CD4-positive, alpha-beta T cell treated with Interleukin-6 for 4 hours (primary cell): ENCODE data around the gene ROBO1.
"Not testable (repeated sequence)": the region's sequence is repeated elsewhere in the genome, so short reads cannot be mapped to it uniquely, and the experiment has no call there.

ENCODE experiments used
- DNase-seq: peaks from one replicate; pipeline ENCODE4 v3.0.0-alpha.2; 2020; ENCODE audit warnings: mixed read lengths

ROBO1 gene

DNA sequence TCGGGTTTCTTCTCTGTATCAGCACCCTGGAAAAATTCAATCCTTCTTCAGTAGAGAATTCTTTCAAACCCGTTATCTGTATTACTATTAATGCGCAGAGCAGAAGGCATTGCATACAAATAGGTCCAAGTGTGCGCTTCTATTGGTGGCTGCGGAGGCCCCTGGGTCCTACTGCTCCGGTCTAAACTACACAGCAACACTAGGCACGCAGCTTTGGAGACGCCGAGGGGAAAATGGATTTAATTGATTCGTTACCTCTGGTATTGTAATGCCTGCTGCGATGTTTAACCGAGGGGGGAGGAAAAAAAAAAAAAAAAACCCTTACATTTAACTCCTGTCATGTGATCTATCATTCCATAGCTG lies at the start of gene ROBO1:
ROBO1 (minus strand) TSS at position 94 of the 363 bp plus-strand sequence.
- no peak for DNase-seq

DNA sequence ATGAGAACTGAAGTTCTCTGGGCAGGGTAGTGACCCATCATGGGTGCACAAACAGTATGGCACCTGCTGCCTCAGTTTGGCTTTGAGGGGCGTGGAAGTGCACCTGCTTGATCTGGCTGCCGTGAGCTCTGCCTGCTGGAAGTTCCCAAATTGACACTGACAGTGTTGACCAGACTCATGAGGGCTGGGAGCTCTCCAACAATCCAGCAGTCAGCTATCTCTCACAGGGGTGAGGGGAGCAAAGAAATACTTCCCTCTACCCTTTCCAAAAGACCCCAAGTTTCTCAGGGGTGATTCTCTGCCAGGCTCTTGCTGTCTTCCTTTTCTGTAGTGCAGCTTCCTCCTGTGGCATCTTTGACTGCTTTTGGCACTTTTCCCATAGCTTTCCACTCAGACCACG lies 49.4 kb upstream of the ROBO1 start:
- DNase-seq = no peak

DNA sequence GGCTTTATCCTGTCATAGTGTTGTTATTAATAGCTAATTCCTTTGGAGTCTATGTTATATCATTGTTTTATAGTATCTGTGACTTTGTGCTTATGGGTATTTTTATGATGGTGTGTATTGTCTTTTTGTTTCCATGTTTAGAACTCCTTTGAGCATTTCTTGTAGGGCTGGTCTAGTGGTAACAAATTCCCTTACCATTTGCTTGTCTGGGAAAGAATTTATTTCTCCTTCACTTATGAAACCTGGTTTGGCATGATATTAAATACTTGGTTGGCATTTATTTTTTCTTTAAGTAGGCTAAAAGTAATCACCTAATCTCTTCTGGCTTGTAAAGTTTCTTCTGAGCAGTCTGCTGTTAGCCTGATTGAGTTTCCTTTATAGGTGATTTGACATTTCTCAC lies 47.7 kb upstream of the ROBO1 start:
- no peak for DNase-seq

DNA sequence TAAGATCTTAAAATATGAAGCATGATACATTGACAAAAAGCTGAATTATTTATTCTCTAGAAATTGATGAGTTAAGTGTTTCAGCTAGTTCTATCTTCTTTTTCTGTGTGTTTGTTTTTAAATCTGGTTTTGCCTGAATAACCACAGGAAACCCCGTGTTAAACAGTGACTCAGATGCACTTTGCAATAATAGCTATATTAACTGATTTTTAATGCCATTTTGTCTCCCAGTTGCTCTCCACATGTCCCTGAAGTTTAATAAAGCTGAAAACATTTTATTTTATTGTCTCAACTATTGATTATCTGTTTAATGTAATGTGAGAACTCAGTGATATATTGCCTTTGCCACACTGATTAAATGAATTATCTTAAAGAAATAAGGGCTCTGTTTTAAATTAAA lies 42.8 kb upstream of the ROBO1 start:
- DNase-seq = no peak

DNA sequence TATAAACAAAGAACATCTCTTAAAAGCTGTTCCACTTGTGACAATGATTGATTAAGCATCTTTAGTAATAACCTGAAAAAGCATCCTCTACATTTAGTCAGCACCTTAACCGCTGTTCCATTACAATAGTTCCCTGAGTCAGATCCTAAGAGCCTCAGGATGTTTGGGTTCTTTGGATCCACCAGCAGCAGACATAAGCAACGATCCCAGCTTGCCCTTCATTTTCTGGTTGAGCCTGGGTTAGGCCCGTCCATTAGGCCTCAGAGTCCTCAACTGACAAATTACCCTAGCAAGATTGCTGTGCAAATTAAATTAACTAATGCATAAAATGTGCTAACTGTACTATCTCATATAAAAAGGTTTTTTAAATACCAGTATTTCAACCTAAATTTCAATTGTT lies 42.3 kb upstream of the ROBO1 start:
- DNase-seq = no peak

DNA sequence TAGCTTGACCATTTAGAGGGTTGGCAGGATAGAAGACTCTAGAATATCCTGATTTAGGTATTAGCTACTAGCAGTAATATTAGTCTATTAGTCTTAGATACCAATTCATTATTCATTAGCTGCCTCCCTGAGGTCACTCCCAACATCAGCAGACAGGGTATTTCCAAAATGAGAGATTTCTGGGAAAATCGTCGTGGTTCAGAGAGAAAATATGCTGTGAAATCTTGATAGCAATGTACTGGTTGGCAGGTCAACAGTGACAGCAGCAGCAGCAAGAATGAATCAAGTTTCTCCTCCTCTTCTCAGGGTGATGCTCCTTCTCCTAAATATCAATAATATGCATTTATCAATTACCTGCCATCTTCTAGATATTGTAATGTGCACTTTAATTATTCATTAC lies 41.3 kb upstream of the ROBO1 start:
- no peak for DNase-seq

DNA sequence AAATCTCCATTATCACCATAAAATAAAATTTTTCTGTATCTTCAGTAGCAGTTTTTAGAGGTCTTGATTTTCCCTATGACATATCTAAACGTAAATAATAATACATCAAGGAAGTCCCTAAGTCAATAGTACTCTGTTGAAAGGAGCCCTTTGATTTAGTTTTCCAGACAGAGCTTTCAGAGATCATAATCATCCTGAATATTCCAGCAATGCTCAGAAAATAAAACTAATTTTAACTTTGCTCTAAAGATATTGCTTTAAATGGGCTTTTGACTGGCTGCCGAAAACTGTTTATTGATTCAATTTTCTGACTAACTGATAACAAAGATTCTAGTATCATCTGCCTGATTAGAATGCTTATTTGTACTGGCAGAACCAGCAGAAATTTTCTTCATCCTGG lies 40.7 kb upstream of the ROBO1 start:
- DNase-seq = no peak

DNA sequence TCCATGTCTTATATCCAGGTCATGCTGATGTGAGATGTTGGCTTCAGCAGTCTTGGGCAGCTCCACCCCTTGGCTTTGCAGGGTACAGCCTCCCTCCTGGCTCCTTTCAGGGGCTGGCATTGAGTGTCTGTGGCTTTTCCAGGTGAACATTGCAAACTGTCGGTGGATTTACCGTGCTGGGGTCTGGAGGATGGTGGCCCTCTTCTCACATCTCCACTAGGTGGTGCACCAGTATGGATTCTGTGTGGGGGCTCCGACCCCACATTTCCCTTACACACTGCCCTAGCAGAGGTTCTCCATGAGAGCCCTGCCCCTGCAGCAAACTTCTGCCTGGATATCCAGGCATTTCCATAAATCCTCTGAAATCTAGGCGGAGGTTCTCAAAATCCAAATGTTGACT lies 22.4 kb upstream of the ROBO1 start:
- not testable (repeated sequence) for DNase-seq

DNA sequence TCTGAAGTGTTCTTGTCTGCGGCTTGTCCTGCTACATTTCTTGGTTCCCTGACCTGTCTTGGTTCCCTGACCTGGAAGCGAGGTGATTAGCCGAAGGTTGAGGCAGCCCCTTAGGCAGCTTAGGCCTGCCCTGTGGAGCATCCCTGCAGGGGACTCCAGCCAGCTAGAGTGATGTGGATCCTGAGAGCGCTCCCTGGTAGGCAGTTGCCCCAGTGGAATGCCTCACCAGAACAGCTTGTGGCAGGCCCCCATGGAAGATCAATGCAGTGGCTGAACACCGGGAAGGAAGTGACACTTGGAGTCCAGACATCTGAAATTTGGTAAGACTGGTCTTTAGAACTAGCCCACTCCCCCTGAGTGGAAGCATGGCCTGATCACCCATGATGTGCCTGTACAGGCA lies 5.5 kb upstream of the ROBO1 start:
- no peak for DNase-seq

DNA sequence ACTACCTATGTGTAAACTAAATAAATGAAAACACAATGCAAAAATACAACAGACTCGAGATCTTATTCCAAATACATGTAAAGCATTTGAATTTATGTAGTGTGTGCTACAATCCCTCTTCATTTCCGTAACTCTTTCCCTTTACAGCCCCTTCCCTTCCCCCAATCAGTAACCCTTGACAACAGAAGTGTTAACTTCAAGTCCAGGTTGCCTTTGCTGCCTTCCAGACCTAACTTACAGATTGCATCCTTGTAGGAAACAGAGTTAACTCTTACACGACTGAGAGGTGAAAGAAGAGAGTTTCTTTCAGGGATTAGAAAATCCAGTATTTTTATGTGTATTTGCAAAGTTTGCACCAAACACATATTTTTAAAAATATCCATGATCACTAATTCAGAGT lies 1.4 kb upstream of the ROBO1 start:
- no peak for DNase-seq

DNA sequence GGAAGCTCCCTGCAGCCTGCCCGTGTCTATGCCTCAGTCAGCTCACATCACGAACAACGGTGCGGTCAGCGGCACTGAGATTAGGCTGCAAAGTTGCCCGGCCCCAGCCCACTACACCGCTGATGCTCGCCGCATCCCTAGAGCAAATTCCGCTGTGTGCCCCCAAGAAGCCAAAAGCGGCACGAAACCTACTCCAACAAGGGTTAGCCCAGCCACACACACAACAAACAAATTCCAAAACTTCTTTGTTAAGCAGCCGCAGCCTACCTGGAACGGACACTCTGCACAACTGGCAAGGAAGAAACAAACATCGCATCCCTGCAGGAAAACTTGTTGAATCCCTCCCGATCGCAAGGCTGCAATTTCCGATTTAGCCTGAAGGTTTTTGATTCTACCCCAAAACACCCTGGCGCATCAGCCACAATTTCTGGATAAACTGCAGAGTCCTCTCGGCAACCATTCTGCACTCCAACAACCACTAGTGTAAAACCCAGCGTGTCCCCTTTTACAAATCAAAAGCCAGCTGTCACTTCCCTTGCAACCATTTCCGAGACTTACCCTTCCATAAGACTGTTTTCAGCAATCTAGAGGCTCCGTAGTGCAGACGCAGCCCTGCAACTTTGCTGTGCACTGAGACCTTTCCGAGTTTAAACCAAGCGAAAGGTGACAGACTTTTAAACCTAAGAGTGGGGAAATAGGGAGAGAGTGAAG lies 449 bp downstream of the ROBO1 start:
- no peak for DNase-seq

DNA sequence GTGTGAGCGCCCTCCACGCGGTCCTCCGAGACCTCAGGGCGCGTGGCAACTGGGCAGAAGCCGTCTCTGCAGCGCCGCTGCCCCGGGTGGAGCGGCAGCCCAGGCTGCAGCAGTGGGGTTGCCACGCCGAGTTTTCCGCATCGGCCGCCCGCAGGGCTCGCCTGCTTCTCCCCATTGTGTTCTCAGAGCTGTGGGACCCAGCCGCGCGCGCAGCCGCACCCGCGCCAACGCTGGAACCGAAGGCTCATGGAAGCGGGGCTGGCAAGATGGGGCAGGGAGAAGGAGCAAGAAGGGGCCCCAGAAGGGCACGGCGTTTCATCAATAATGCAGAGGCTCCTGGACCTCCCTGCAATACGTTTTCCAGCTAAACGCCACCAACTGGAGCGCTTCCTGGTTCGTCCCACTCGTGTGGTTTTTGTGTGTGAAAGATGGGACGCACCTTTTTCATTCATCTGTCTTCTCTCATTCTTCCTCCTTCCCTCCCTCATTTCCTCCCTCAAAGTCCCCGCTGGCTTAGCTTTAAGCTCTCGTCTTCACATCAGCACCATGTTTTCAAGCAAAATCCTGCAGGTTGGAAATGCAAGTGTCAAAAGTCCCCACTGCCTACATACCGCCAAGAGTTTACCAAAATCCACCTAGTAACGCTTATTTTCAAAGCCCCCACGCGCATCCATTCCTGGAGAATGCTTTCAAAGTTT lies 1.2 kb downstream of the ROBO1 start:
- no peak for DNase-seq

DNA sequence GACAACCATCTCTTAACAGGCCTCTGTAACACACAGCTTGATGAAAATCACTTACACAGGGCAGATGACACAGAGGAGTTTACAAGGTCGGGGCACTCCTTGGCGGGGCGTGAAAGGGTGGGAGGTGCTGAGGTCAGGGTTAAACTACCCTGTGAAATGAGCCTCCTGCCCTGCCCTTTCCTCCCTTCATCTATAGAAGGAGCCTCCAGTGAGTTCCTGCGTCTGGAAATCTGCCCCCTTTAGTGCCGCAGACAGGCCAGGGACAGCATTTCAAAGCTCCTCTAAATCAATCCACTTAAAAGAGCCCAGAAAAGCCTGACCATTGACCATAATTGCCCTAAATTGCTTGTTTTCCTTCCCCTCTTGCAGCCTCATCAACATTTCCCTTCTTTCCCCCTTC lies 1.9 kb downstream of the ROBO1 start:
- DNase-seq = no peak

DNA sequence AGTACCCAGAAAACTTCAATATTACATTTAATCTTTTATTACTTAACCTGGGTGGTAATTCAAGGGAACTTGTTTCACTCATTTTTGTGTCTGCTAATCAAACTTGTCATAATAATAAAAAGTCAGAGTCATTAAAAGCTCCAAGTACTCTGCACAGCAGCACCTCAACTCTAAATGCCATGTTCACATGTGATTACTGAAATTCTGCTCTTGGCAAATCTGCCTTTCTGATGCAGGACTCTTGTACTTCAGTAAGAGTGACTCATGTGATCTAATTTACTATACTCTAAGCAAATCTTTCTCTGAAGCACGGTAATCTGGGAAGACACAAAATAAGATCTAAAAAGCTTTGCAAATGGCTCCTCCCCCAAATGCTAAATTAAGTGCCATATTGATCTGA lies 6.4 kb downstream of the ROBO1 start:
- DNase-seq = no peak

DNA sequence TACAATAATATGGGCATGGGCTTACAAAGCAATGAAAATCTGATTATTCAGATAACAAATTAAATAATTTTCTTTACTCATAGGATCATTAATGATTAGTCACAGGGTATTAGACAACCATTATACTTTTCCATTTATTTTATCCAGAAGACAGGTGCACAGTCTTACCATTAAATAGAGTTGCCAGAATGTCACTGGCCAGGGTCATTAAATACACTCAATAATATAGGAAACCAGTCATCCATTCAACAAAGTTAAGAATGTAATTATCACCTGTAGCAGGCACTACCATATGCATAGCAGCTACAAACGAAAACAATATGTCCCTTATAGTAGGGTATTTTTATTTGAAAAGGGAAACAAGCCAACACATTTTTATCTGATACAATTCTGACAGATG lies 16.1 kb downstream of the ROBO1 start:
- DNase-seq = no peak

DNA sequence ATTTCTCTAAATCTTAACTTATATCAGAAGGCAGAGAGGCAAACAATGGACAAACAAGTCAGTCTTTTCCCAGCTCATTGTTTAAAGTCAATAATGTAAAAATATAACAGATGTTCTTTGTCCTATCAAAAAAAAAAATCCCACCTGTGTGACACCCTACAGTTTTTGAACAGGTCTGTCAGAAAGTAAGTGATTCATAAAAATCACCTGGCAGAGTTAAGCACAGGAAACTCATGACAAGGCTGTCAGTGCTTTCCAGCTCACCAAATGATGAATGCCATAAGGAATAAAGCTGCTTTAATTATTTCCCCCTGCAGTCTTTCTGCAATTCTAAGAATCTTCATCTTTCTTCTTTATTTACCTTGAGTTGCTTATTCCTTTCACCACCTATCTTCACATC lies 30.3 kb downstream of the ROBO1 start:
- DNase-seq = no peak

DNA sequence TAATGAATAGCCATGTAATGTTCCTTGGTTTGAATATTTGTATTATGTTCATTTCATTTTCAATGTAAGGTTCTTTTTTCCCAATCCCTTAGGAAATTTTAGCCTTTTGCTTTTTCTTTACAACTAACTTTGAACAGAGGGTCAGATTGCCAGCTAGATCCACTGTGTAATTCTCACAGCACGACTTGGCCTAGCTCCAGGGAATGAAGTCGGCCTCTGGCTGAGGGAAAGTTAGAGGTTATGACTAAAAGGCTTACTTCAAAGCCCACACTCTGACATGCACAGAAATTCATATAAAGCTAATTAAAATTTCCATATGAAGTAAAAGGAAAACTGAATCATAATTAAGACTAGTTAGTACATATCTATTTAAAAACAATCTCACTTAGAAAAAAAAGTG lies 38.7 kb downstream of the ROBO1 start:
- DNase-seq = no peak

DNA sequence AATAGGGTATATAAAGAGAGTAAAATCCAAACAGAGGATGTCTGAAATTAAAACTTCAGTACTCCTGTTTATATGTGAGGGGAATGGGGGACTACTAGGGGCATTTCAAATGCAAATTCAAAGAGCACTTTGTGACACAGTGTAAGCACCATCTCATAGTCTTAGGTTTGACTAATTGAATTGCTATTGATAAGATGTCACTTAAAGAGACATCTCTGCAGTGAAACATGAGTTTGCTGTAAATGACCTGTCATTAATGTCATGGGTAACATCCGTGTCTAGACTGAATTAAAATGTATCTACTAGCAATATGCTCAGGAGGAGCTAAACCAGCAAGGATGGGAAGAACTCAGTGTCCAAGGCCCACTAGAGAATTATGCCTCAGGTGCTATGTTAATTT lies 41.0 kb downstream of the ROBO1 start:
- no peak for DNase-seq

DNA sequence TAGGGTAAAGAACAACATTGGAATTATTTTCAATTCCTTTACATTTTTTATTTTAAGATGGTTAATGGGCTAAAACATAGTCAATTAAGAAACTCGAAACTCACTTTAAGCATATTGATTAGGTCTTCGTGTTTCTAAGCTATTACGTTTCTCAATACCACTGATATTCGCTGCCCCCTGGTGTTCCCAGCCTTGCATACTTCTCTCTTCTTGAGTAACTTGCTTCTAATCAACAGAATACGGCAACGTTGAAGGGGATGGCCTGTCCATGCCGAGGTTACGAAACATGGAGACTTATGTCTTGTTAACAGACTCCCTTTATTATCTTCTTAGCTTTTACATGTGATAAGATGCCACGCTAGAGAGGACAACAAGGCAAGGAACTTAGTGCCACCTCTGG lies 43.6 kb downstream of the ROBO1 start:
- no peak for DNase-seq

DNA sequence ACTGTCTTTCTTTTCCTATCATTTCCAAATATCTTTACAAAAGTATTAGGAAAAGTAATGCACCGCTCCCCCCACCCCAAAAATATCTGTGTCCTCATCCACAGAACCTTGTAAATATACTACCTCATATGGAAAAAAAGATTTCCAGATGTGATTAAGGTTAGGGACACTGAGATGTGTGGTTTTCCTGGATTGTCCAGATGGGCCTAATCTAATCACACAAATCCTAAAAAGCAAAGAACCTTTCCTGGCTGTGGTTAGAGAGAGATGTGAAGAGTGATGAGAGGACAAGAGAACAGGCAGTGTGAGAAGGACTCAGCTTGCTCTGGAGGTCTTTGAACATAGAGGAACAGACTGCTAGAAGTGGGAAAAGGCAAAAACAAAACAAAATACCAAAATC lies 77.7 kb downstream of the ROBO1 start:
- no peak for DNase-seq

DNA sequence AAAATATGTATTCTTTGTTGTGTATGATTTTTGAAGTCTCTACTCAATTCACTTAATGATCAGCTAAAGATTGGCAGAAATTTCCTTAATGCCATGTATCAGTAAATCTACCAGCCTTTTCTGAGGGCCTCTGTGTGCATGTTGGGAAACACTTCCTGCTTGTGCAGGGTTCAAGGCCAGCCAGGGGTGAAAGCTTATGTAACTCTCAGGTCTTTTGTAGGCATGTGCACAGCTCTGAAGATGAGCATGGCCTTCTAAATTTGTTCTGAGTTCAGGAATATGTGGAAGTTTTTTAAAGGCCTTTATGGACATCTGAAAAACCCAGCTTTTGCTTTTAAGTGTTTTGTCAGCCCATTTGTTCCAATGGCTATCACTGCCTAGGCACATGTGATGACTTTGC lies 82.7 kb downstream of the ROBO1 start:
- no peak for DNase-seq

DNA sequence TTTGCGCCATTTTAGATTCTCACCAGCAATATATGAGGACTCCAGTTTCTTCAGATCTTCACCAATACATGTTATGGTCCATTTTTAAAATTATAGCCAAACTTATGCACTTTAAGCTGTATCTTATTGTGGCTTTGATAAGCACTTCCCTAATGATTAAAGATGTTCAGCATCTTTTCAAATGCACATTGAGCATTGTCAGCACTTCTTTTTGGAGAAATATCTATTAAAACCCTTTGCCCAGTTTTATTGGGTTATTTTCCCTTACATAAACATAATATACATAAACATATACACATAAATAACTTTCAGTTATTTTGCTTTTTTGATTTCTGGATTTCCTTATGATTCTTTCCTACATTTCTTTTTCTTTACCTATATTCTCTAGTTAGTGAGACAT lies 83.8 kb downstream of the ROBO1 start:
- DNase-seq = no peak

DNA sequence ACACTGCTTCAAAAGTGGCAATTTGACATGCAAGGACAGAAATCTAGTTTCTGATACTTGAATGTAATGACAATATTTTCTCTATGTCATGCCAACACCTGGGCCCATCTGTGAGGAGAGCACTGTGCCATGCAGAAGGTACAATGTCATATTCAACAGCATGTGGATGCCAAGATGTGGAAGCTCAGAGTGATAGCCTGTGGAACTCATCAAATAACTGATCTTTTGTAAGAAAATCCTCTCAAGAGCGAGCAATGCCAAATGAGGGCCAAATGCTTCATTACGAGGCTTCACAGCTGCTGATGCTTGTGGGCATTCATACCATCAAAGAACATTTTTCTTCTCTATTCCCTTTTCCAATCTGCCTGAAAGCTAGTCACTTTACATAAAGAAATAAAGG lies 95.1 kb downstream of the ROBO1 start:
- DNase-seq = no peak

DNA sequence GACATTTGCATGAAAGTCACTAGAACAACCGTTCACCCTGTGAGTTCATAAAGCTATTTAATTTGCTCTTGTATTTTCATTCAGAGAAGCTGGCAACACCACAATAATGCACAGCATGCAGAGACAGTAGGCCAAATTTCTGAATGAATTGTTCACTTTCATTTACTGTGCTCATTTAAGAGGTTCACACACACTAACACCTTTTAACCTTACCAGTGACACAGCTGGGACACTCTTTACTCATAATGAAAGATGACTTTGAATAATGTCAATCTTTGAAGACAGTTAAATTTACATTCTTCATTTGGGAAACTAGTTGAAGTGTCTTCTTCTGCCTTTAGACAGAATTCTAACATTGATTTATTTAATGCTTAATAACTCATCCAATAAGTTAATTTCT lies 95.7 kb downstream of the ROBO1 start:
- DNase-seq = no peak

DNA sequence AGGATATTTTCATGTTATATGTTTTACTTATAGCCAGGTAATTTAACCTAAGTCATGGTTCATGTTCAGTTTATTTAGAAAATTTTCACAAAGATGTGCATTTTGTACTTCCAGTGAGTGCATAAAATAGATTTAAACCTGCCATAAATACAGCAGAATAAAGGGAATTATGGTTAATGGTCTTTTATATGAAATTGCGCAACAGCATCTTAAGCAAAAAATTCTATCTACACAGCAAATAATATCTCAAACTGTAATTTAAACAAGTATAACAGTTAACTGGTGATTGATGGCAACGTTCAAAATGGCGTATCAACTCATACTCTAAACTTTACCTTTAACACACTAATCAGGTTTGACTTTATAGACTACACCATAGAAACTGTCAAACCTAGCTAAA lies 97.6 kb downstream of the ROBO1 start:
- no peak for DNase-seq
